GM20000 (cell line): Measurements from ENCODE around the gene SLC35D3.
"Not testable (repeated sequence)": the region's sequence is repeated elsewhere in the genome, so short reads cannot be mapped to it uniquely, and the experiment has no call there.

Experiments
- DNase-seq: peaks from one replicate; pipeline ENCODE4 v3.0.0; 2012; ENCODE audit warnings: low spot score
- CTCF ChIP-seq: IDR thresholded peaks from 2 replicates; pipeline ENCODE4 v1.5.1; 2012; ENCODE audit warnings: mild to moderate bottlenecking, control low read depth; ENCODE audit errors: extremely low read depth, missing control alignments

The SLC35D3 gene

GRCh38 chr6:136950436-136951126 lies 28.5 kb downstream of the SLC35D3 start:
- no peak for TF ChIP-seq CTCF

GRCh38 chr6:136952714-136953260 lies 30.7 kb downstream of the SLC35D3 start:
- DNase-seq = no peak
- no peak for TF ChIP-seq CTCF

More at GRCh38 chr6:136950436-136951126, 28.5 kb downstream of the SLC35D3 start:
- no peak for DNase-seq

GRCh38 chr6:136955123-136955522 lies 33.0 kb downstream of the SLC35D3 start:
- no peak for DNase-seq
- TF ChIP-seq CTCF = no peak

GRCh38 chr6:136956590-136957544 lies 34.8 kb downstream of the SLC35D3 start:
- TF ChIP-seq CTCF = no peak
- DNase-seq = no peak

GRCh38 chr6:136958168-136958567 lies 36.1 kb downstream of the SLC35D3 start:
- no peak for TF ChIP-seq CTCF

GRCh38 chr6:136959471-136959891 lies 37.4 kb downstream of the SLC35D3 start:
- no peak for TF ChIP-seq CTCF

More at GRCh38 chr6:136958168-136958567, 36.1 kb downstream of the SLC35D3 start:
- no peak for DNase-seq

GRCh38 chr6:136959935-136960334 lies 37.8 kb downstream of the SLC35D3 start:
- not testable (repeated sequence) for DNase-seq

More at GRCh38 chr6:136959471-136959891, 37.4 kb downstream of the SLC35D3 start:
- DNase-seq = no peak
